K562 (cell line): ENCODE results near the gene HOXD12. TPM values are rescaled to one million over a fixed set of nuclear protein-coding genes. Genes with fewer than 3 reads are reported as not detected.

Experiments
- ATAC-seq: fragments of 200-7000 bp; cut with Tn5 transposase; 3 replicates; pipeline ENCODE4 v1.9.1; 2020; ENCODE audit warnings: moderate library complexity
- BruUV-seq: library from RNA; stranded (reverse); fragments of 400-500 nt; replicated peaks from 2 replicates; lab custom pipeline; 2021; lab: Mats Ljungman, UMichigan
- CTCF ChIA-PET: fragments of 300-600 bp; formaldehyde crosslinking; extraction: SDS; loops from one replicate; lab custom pipeline; 2021; ENCODE audit warnings: low intra/inter-chr PET ratio; lab: Yijun Ruan, JAX
- POLR2A ChIA-PET: fragments of 300-600, 350-650 bp; sonication (Branson Sonifier 250); formaldehyde crosslinking; extraction: SDS; loops from one replicate; lab custom pipeline; 2021; ENCODE audit warnings: antibody characterized with exemption, inconsistent platforms; lab: Yijun Ruan, JAX
- DNase-seq, 4 experiments: peaks; one replicate each; pipeline versions ENCODE4 v3.0.0 to v3.0.0-alpha.2; 2011 to 2018; ENCODE audit warnings: low spot score in 3 of 4, mixed read lengths in 3 of 4; ENCODE audit errors: extremely low read depth in 1 of 4
- FAIRE-seq: peaks from 2 replicates; lab custom pipeline; 2011; peaks lifted over from hg19 to GRCh38; lab: Jason Lieb, UNC
- H2AFZ ChIP-seq: 2 replicates; pipeline ENCODE4 v1.6.0; 2011; ENCODE audit warnings: low read depth, low read length, control low read depth, inconsistent platforms
- H3K27ac ChIP-seq: fragments of 200-600 bp; 3 replicates; pipeline ENCODE4 v1.8.0; 2011; ENCODE audit warnings: low read depth, mild to moderate bottlenecking, control low read depth, inconsistent platforms, low read length, moderate library complexity, mixed read lengths; ENCODE audit errors: extremely low read depth
- H3K27me3 ChIP-seq, 2 experiments: fragments of 300-600 bp in 1 of 2; 2 replicates in 1 of 2; 3 replicates in 1 of 2; pipeline versions ENCODE4 v1.6.0 to v1.8.0; 2011; ENCODE audit warnings: inconsistent platforms in 2 of 2, low read length in 2 of 2, mild to moderate bottlenecking in 1 of 2, mixed read lengths in 1 of 2, moderate library complexity in 1 of 2; ENCODE audit not compliant: control insufficient read depth in 2 of 2, insufficient read depth in 2 of 2
- H3K36me3 ChIP-seq: fragments of 300-600 bp; 3 replicates; pipeline ENCODE4 v1.8.0; 2011; ENCODE audit warnings: mild to moderate bottlenecking, low read length, inconsistent platforms; ENCODE audit not compliant: control insufficient read depth, insufficient read depth
- H3K4me1 ChIP-seq, 2 experiments: fragments of 200-600 bp in 1 of 2; replicated peaks in 1 of 2; 2 replicates in 1 of 2; 3 replicates in 1 of 2; pipeline versions ENCODE4 v1.5.1 to v1.8.0; 2011; ENCODE audit warnings: inconsistent platforms in 2 of 2, low read length in 2 of 2, mild to moderate bottlenecking in 1 of 2, mixed read lengths in 1 of 2, moderate library complexity in 1 of 2; ENCODE audit not compliant: control insufficient read depth in 2 of 2, insufficient read depth in 2 of 2
- H3K4me2 ChIP-seq: 2 replicates; pipeline ENCODE4 v1.6.1; 2011; ENCODE audit warnings: low read length, control low read depth, inconsistent platforms, mixed read lengths; ENCODE audit not compliant: insufficient read depth
- H3K4me3 ChIP-seq: fragments of 200-600 bp; sonication (generic), shearing (Covaris generic); 2 replicates; pipeline ENCODE4 v1.5.1; 2016; ENCODE audit warnings: control low read depth, inconsistent platforms
- H3K79me2 ChIP-seq: fragments of 200-600 bp; 3 replicates; pipeline ENCODE4 v1.8.0; 2011; ENCODE audit warnings: low read length, inconsistent platforms; ENCODE audit not compliant: control insufficient read depth, insufficient read depth
- H3K9ac ChIP-seq, 2 experiments: 2 replicates each; pipeline versions ENCODE4 v1.6.0 to v1.6.1; 2011; ENCODE audit warnings: low read depth in 2 of 2, low read length in 2 of 2, control low read depth in 1 of 2, inconsistent platforms in 1 of 2, mild to moderate bottlenecking in 1 of 2, mixed read lengths in 1 of 2; ENCODE audit not compliant: insufficient read depth in 1 of 2
- H3K9me1 ChIP-seq: one replicate; pipeline ENCODE4 v1.6.0; 2011; ENCODE audit warnings: inconsistent platforms, mild to moderate bottlenecking, low read length, moderate library complexity; ENCODE audit not compliant: control insufficient read depth, insufficient read depth
- H3K9me3 ChIP-seq: replicated peaks from 2 replicates; pipeline ENCODE4 v1.5.1; 2011; ENCODE audit warnings: low read depth, low read length, inconsistent platforms; ENCODE audit not compliant: control insufficient read depth, insufficient read depth
- H4K20me1 ChIP-seq: replicated peaks from 2 replicates; pipeline ENCODE4 v1.6.1; 2011; ENCODE audit warnings: low read length, inconsistent platforms, mixed read lengths; ENCODE audit not compliant: control insufficient read depth, insufficient read depth
- GABPB1 ChIP-seq: sonication (generic); formaldehyde crosslinking; IDR thresholded peaks from 2 replicates; pipeline ENCODE4 v1.8.0; 2022; ENCODE audit warnings: mild to moderate bottlenecking, missing genetic modification reagents
- KLF6 ChIP-seq: fragments of 250-450 bp; sonication (Bioruptor Pico); IDR thresholded peaks from 2 replicates; pipeline ENCODE4 v1.4.0; 2020; ENCODE audit warnings: mild to moderate bottlenecking, moderate library complexity, borderline replicate concordance
- MEIS2 ChIP-seq: fragments of 450-650 bp; IDR thresholded peaks from 2 replicates; pipeline ENCODE4 v1.6.1; 2014; ENCODE audit warnings: mild to moderate bottlenecking; ENCODE audit not compliant: partially characterized antibody
- MLLT1 ChIP-seq, 2 experiments: fragments of 450-650 bp; IDR thresholded peaks; 2 replicates each; pipeline ENCODE4 v1.6.1; 2016
- PCBP1 ChIP-seq: fragments of 200-400 bp; formaldehyde crosslinking; IDR thresholded peaks from 2 replicates; pipeline ENCODE4 v1.6.1; 2018; ENCODE audit warnings: mild to moderate bottlenecking, low read depth, low read length; ENCODE audit not compliant: poor library complexity, severe bottlenecking
- PHB2 ChIP-seq: fragments of 450-650 bp; IDR thresholded peaks from 2 replicates; pipeline ENCODE4 v1.6.1; 2017; ENCODE audit warnings: low read depth
- SP2 ChIP-seq: IDR thresholded peaks from 2 replicates; pipeline ENCODE4 v1.6.1; 2011; ENCODE audit warnings: mild to moderate bottlenecking, low read depth, low read length, moderate library complexity; ENCODE audit not compliant: poor library complexity, severe bottlenecking; ENCODE audit errors: extremely low read depth
- TRIM24 ChIP-seq, 2 experiments: fragments of 450-650 bp; IDR thresholded peaks; 2 replicates each; pipeline ENCODE4 v1.6.1; 2016
- YY1 ChIP-seq, 3 experiments: IDR thresholded peaks; 2 replicates each; pipeline ENCODE4 v1.6.1; 2011; ENCODE audit warnings: low read length in 2 of 3, mild to moderate bottlenecking in 2 of 3, moderate library complexity in 2 of 3, borderline replicate concordance in 1 of 3, control low read depth in 1 of 3, low read depth in 1 of 3; ENCODE audit not compliant: insufficient read depth in 3 of 3, insufficient replicate concordance in 2 of 3, control insufficient read depth in 1 of 3, insufficient read length in 1 of 3; ENCODE audit errors: extremely low read depth in 1 of 3
- ZC3H8 ChIP-seq: fragments of 450-650 bp; IDR thresholded peaks from 2 replicates; pipeline ENCODE4 v1.6.1; 2017
- WGBS: fragments of 100-300 bp; shearing (Covaris generic); methylation state at CpG from one replicate; pipeline ENCODE4 v1.1.6; 2016; ENCODE audit warnings: low coverage, mixed read lengths; ENCODE audit not compliant: insufficient coverage; ENCODE audit errors: missing lambda C conversion rate; 5-methylcytosine and 5-hydroxymethylcytosine counted together
- in situ Hi-C: fragments of 300-500 bp; cut with MboI; formaldehyde crosslinking; loops from 4 replicates; pipeline ENCODE4 v1.15.0; 2018; ENCODE audit warnings: inconsistent platforms, mixed read lengths
- intact Hi-C: fragments of 100-400 bp; cut with micrococcal nuclease; formaldehyde crosslinking; loops from 2 replicates; pipeline ENCODE4 v1.14.2; 2022
- polyA plus RNA-seq, 8 experiments: library from polyadenylated mRNA; depleted of rRNA in 4 of 8; stranded (reverse) in 5 of 8; unstranded in 3 of 8; fragments of >200 nt; fragmentation: Nextera tagmentation in 2 of 8; fragmentation: Illumina TruSeq in 1 of 8; extraction: Ambion mirVana in 2 of 8; extraction: Trizol in 1 of 8; gene quantifications; 2 replicates each; pipeline versions ENCODE4 v1.2.1 to v1.2.3, GENCODE V29; 2011 to 2014; ENCODE audit warnings: inconsistent platforms in 1 of 8, missing spikeins in 1 of 8
- total RNA-seq, 7 experiments: library from RNA; depleted of rRNA in 6 of 7; stranded (reverse); fragments of >200 nt in 6 of 7; fragmentation: Illumina TruSeq in 2 of 7; extraction: Trizol in 2 of 7; gene quantifications; 2 replicates each; pipeline versions ENCODE4 v1.2.1 to v1.2.3, GENCODE V29; 2011 to 2021; ENCODE audit warnings: low replicate concordance in 1 of 7
- TF ChIP-seq, protein P1 (sequence below): fragments of 450-650 bp; IDR thresholded peaks from 2 replicates; pipeline ENCODE4 v1.6.1; 2016

Gene HOXD12
- total and polyA plus RNA-seq, 9 of the 15 experiments (the other 6 are each of a cell fraction or from before 2014, with no cell fraction given): not detected

DNA sequence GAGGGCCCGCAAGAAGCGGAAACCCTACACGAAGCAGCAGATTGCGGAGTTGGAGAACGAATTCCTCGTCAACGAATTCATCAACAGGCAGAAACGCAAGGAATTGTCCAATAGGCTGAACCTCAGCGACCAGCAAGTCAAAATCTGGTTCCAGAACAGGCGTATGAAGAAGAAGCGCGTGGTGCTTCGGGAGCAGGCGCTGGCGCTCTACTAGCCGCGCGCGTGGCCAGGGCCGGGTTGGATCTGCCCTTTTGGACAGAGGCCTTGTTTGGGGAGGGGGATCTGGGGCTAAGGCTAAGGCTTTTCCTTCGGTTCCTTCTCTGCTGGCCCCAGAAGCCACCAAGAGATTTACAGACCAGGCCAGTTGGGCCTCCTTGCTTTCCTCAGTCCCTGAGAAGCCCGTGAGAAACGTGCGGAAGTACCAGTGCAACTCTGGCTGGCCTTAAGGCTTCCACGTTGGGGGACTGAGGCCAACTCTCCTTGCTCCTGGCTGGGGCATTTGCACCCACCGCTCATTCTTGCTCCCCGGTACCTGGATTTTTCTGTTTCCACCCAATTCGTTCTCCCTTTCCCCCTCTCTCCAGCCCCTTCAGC is 1.0 kb downstream of the HOXD12 start:
- no peaks in the 10 kb centered on the region for H3K9me3 ChIP-seq
- BruUV-seq: no TSS peak
- in situ Hi-C loops: no loop called here
- no peak overlapping the region for H3K4me2 ChIP-seq
- H3K79me2 ChIP-seq: no peaks in the 10 kb centered on the region
- TF ChIP-seq PHB2 (no peak), PCBP1 (peak; percentile 14)
- TF ChIP-seq, all 486 proteins: peak for 1
- Histone ChIP-seq H2AFZ (no peak overlapping the region), H3K9ac (no peak overlapping the region), H3K36me3 (no peaks in the 10 kb centered on the region), H3K27ac (no peak overlapping the region), H3K4me3 (no peak overlapping the region), H3K9me1 (no peaks in the 10 kb centered on the region), H3K4me1 (peaks cover 8 to 31% of the 10 kb centered on the region in 2 experiments), H3K27me3 (peaks cover 72 to 84% of the 10 kb centered on the region in 2 experiments), H4K20me1 (peaks cover 16% of the 10 kb centered on the region; the same call in 1 of the 2 replicates)
- 24% methylated on average over 28 of the region's 28 CpGs for WGBS
- intact Hi-C loops: no loop called here
- FAIRE-seq (no peak), ATAC-seq (no peak), DNase-seq (no peak)
- ChIA-PET CTCF (no interaction called here), POLR2A (no interaction called here)

DNA sequence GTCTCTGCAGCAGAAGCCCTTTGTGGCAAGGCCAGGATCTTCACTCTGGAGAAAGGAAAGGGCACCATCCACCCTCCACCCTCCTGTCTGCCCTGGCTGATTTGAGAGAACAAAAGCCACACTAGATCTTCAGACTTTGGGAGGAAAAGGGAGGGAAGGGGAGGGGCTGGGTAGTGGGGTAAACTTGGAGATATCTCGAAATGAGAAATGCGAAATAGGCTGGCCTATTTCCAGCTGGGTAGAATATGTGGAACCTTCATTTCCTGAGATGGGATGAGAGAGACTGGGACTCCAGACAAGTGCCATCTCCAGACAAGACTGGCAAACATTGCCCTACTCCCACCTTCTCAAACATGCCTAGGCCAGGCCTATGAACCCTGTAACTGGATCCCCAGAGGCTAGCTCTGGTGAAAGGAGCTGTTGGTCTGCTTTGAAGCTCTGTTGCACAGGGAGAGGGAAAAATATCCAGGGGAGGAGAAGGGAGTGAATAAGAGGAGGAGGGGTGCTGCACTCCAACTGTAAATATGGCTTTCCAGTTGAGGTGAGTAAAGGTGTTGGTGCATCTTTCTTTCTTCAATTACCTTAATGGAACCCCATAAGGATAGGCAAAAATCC is 1.7 kb downstream of the HOXD12 start:
- ChIA-PET CTCF (no interaction called here), POLR2A (interaction anchor here (0.5 kb wide), 1 partner anchor 1324 kb away, joined by 3 read pairs; no protein-coding TSS in a partner anchor)
- peaks cover 16% of the 10 kb centered on the region; the same call in 1 of the 2 replicates for H4K20me1 ChIP-seq
- no peaks in the 10 kb centered on the region for H3K9me3 ChIP-seq
- WGBS: 0% methylated on average over 2 of the region's 2 CpGs
- no peak overlapping the region for H2AFZ ChIP-seq
- no peak for ATAC-seq
- in situ Hi-C loops: no loop called here
- peaks cover 71 to 89% of the 10 kb centered on the region in 2 experiments for H3K27me3 ChIP-seq
- no TSS peak for BruUV-seq
- H3K36me3 ChIP-seq: no peaks in the 10 kb centered on the region
- intact Hi-C loops: no loop called here
- no peaks in the 10 kb centered on the region for H3K9me1 ChIP-seq
- H3K4me2 ChIP-seq: no peak overlapping the region
- FAIRE-seq: no peak
- H3K27ac ChIP-seq: no peak overlapping the region
- H3K4me1 ChIP-seq: peaks cover 7 to 31% of the 10 kb centered on the region in 2 experiments
- H3K4me3 ChIP-seq: no peak overlapping the region
- H3K79me2 ChIP-seq: no peaks in the 10 kb centered on the region
- no peak for DNase-seq
- H3K9ac ChIP-seq: no peak overlapping the region
- TF ChIP-seq MEIS2 (no peak), TRIM24 (IDR thresholded peaks at IDR 0.05) (no peak), KLF6 (CRISPR knock-in tag) (no peak), SP2 (no peak), YY1 (IDR thresholded peaks at IDR 0.05; ENCODE audit: borderline replicate concordance in 1 of 3, control insufficient read depth in 1 of 3, extremely low read depth in 1 of 3, insufficient read depth in 3 of 3, insufficient read length in 1 of 3, insufficient replicate concordance in 2 of 3, low read depth in 1 of 3, low read length in 2 of 3) (no peak), MLLT1 (IDR thresholded peaks at IDR 0.05) (no peak), ZC3H8 (no peak), GABPB1 (CRISPR knock-in tag) (no peak)
- TF ChIP-seq, protein P1, sequence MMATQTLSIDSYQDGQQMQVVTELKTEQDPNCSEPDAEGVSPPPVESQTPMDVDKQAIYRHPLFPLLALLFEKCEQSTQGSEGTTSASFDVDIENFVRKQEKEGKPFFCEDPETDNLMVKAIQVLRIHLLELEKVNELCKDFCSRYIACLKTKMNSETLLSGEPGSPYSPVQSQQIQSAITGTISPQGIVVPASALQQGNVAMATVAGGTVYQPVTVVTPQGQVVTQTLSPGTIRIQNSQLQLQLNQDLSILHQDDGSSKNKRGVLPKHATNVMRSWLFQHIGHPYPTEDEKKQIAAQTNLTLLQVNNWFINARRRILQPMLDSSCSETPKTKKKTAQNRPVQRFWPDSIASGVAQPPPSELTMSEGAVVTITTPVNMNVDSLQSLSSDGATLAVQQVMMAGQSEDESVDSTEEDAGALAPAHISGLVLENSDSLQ: no peak
